GM18873 (cell line): ENCODE data around the gene VWA5B1.

Experiments used
- ATAC-seq: cut with Tn5 transposase; IDR thresholded peaks from one replicate; pipeline ENCODE4 v1.9.1; 2021; ENCODE audit warnings: mild to moderate bottlenecking, moderate library complexity, moderate number of reproducible peaks; ENCODE audit not compliant: unreplicated experiment, low FRiP score

VWA5B1 gene

DNA sequence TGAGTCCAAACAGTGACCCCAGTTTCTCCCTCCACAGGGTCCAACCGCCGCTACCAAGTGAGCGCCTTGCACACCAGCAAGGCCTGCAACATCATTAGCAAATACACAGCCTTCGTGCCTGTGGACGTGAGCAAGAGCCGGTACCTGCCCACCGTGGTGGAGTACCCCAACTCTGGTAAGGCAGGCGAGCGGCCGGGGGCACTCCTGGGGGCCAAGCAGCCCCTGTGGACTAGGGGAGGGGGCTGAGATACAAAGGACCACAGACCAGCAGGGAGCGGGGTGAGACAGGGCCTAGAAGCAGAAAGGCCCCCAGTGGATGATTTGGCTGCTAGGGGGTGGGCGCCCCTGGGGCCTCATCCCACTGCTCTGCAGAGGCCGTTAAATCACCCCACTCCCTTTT lies 54.7 kb downstream of the VWA5B1 start:
- ATAC-seq, result no peak

DNA sequence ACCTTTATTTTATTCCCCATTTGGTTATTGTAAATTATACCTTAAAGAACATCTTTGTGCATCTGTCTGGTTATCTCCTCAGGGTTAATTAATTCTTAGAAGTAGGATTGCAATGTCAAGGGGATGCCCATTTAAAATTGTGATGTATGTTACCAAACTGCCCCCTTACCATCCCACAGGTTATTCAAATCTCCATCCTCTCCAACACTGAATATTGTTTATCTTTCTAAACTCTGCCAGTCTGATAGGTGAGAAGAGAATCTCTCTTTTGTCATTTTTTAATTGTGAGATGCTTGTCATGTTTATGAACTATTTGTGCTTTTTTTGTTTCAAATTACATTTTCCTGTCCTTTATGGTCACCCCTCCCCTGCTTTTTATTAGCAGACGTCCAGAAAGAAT lies 55.8 kb downstream of the VWA5B1 start:
- ATAC-seq, result no peak

DNA sequence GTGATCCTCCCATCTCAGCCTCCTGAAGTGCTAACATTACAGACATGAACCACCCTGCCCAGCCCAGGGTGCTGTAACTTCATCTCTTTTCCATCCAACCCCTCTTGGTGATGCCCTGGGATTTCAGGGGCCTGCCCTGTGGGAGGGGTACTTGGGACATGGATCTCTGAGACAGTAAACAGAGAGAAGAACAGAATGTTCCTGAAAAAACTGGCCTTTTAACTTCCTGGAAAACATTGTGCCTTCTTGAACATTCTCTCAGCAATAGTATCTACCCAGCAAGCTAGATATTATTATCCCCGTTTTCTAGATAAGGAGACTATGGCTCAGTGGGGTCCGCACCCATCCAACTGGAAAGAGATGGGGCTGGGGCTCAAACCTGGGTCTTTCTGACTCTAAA lies 57.0 kb downstream of the VWA5B1 start:
- ATAC-seq, result no peak

DNA sequence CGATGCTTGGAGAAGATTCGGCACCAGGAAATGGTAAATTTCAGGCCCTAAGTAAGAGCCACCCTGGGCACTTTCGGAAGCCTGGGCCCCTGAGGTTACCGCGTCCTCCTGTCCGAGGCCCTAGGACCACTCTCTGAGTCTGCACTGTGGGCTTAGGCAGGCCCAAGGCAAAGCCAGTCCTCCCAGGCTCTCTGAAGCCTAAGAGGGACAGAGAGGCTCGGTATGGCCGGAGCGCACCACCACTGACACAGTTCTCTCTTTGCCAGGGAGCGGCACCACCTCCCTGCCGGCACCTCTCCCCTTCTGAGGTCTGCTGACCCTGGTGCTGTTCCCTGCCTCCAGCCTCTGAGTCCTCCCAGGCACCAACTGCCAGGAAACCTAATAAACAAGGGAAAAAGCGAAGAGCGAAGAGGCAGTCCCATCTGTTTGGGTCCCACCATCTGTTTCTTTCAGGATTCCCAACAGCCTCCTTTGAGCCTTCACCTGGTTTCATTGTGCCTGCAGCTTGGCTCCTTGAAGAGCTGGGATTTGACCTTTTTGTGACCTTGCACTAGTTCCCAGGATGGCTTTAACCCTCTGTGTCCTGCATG lies 57.7 kb downstream of the VWA5B1 start:
- ATAC-seq, result no peak

DNA sequence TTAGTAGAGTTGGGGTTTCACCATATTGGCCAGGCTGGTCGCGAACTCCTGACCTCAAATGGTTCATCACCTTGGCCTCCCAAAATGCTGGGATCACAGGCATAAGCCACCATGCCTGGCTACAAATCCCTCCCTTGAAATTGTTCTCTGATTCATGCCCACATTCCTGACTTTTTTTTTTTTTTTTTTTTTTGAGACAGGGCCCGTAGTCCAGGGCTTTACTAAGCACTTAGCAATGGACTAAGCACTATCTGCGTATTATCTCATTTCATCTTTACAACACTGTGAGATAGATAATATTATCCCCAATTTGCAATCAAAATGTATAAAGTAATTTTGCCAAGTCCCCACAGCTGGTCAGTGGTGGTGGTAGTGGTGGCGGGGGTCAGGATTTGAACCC lies 58.9 kb downstream of the VWA5B1 start:
- ATAC-seq, result no peak

DNA sequence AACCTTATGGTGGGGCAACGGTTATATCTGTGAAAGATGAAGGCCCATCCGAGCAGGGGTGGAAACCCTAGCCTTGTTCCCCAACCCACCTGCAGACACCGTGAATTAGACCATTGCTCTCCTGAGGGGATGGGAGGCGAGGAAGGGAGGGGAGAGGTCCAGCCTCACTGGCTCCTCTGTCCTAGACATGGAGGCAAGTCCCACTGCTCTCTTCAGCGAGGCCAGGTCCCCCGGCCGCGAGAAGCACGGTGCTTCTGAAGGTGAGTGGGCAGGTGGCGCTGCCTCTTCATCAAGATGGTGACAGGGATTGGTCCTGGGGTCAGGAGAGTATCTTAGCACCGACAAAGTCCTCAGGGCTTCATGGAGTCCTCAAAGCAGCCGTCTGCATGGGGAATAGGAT lies 59.3 kb downstream of the VWA5B1 start:
- ATAC-seq, result no peak

DNA sequence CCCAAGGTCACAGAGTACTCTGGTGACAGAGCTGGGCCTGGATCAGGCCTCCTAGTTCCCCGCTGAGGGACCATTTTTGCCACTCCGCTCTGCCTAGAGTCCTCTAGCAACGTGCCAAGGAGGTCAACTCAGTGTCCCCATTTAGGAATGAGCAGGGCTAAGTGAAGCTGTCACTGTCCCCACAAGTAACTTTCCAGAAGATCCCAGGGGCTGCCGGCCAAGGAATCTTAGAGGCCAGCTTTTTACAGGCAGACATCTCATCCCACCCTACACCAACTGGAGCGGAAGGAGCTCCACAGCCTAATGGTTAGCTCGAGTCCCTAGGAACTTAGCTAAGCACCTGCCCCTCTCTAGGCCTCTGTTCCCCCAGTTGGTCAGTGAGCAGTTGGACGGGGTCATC lies 59.7 kb downstream of the VWA5B1 start:
- no peak for ATAC-seq

DNA sequence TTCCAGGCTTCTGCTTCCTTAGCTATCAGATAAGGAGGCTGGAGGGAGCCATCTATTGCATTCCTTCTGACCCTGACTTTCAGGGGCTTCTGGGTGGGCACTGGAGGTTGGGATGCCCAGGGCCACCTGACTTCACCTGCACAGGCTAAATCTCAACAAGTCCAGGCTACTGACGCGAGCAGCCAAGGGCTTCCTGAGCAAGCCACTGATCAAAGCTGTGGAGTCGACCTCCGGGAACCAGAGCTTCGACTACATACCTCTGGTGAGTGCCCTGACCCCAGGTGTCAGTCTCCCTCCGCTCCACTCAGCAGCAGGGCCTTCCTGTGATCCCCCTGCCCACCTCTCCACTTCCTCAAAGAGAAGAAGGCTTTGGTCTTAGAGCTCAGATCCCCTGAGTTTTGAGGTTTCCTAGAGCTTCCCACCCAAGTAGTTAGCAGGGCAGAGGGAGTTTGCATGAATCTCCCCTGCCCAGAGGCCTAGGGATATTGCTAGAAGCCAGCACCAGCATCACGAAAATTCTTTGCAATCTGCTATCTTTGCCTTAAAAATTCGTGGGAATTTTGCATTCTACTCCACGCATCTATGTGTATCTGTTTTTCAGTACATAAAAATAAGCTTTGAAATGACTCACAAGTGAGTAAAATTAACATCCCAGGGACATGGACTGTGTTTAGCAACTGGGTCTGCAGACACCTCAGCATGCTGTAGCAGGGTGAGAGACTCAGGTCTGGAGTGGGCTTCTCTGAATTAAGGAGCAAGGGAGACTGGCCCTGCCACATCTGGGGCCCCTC lies 61.4 kb downstream of the VWA5B1 start:
- ATAC-seq, result no peak

DNA sequence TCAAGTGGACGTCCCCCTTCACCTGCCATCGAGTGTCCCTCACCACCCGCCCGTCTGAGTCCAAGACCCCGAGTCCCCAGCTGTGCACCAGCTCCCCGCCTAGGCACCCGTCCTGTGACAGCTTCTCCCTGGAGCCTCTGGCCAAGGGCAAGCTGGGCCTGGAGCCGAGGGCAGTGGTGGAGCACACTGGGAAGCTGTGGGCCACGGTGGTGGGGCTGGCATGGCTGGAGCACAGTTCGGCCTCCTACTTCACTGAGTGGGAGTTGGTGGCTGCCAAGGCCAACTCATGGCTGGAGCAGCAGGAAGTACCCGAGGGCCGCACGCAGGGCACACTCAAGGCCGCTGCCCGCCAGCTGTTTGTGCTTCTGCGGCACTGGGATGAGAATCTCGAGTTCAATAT lies 63.2 kb downstream of the VWA5B1 start:
- no peak for ATAC-seq

DNA sequence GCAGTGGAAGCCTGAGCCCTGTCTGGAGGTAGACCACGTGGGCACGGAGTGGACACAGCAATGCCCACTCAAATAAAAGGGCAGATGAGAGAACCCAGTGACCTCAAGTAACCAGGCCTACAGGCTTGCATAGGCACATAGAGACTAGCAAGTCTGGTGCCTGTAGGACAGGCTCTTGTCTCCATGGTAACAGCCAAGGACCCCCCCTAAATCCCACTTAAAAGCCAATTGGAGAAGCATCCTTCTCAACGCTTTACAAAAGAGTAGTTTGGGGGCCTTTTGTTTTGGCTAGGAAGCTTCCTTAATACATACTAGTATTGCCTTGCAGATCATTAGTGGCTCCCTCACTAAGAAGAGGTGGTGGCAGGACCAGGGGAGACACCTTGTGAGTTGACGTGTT lies 63.9 kb downstream of the VWA5B1 start:
- no peak for ATAC-seq

DNA sequence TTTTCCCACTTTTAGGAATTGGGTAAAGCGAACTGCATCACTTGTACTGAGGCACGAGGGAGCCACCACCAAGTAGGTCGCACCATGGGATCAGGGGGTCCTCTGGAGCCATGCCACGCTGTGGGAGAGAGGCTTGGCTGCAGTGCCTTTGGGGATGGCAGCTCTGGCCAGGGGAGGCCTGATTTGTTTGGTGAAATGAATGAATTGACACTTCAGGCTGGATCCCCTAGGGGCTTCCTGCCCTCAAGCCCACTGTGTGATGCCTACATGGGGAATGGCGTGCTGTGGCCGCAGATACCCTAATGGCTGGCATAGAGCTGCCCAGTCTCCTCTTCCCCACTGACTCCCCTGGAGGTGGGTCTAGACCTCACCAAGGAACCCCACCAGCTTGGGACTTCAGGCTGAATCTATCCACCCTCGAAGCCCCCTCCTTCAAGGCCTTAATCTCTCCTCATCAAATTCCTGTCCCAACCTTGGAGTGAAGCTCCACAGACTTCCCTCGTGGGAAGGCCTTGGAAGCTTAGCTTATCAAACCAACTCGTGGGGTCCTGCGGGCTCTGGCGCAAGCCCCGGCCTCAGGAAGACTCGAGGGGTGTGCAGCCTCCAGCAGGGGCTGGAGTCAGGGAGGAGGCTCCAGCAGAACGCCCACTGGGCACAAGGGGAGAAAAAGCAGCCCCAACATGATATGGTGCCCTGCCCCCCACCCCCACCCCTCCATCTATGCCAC lies 64.6 kb downstream of the VWA5B1 start:
- ATAC-seq, result no peak

DNA sequence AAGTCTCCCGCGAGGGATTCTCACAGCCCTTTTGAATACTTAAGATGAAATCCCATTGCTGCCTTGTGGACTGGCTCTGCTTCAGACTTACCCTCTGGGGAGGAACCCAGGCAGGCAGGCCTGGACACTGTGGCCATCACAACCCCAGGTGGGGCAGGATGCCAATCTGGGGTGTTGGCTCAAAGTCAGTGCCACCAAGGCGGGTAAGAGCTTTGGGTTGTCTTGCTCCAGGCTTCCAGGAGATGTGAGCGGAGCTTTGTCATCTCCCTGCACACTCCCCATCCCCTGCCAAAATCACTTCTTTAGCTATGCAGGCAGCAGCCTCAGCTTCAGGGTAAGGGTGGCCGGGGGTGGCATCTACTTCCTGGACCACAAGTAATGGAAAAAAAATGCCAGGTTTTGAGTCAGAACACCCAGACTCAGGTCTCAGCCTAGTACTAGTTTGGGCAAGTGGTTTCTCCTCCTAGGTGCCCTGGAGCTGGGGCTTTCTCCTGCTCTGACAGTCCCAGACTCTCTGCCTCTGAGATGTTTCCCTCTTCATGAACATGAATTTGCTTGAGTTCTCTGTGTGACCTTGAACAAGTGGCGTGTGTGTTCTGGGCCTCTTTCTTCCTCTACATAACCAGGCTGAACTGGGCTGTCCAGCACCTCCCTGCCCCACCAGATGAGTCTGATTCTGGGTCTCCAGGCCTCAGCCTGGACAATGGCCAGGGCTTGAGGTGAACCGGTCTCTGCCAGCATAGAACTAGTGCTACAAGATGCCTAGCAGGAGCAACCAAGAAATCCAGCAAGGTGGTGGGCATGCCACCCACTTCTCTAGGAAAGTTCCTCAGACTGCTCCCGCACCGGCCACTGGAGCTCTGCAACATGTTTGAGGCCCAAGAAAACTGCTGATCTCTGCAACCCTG lies 65.4 kb downstream of the VWA5B1 start:
- ATAC-seq, result no peak

DNA sequence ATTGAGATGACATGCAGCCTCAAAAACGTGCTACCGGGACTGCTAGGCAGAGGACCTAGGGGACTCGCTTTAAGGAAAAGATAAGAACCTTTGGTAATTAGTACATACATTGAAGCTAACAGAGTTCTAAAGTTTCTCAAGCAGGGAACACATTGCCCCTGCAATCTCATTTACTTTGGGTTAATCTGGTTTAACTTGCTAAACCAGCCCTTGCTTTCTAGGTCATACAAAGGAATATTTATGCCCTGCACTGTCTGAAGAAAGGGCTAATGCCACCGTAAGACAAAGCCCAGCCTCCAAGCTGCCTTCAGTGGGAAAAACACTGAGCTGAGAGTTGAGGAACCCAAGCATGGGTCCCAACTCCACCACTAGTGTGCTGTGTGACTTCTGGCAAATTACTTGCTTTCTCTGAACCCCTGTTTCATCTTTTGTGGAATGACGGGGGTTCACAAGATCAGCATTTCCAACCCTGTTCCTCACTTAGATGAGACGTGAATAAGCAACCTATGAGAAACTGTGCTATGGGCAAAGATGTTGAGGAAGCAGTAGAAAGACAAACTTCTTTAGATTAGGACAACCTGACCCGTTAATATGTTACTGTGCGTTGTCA lies 66.3 kb downstream of the VWA5B1 start:
- ATAC-seq, result no peak

DNA sequence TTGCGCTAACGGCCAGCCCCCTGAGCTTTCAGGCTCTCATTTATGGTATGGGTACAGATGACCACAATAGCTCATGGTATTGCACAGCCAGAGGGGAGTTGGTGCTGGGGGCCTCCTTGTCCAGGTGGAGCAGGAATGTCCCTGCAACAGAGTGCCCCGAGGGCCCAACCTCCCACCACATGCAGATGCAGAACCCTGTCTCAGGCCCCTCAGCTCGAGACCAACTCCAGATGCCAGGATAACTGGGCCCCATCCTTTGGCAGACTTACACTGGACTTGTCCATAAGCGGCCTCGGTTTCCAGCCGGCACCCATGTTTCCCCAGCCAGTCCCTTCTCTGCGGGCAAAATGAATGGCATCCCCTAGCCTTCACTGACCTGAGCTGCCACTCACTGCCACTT lies 67.1 kb downstream of the VWA5B1 start:
- ATAC-seq, result no peak

DNA sequence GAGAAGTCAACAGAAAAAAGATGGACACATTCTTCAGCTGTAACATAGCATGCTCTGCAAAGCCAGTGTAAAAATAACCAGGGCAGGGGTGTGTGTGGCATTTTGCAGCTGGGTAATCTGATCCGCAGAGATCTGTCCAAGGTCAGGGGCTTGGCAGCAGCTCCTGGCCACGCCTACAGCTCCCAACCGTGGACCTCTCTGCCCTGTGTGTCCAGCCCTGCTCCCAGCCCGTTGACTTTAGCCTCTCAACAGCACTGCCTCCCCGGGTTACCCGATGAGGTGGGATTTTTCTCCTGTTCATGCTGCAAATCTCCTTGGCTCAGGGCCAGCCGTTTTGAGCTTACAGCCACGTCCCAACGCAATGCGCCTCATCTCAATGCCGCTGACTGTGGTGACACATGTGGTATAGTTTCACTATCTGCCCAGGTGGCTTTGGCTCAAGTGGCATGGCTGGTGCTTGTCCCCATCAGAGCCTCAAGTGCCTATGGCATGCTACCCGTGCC lies 68.1 kb downstream of the VWA5B1 start:
- ATAC-seq, result no peak

DNA sequence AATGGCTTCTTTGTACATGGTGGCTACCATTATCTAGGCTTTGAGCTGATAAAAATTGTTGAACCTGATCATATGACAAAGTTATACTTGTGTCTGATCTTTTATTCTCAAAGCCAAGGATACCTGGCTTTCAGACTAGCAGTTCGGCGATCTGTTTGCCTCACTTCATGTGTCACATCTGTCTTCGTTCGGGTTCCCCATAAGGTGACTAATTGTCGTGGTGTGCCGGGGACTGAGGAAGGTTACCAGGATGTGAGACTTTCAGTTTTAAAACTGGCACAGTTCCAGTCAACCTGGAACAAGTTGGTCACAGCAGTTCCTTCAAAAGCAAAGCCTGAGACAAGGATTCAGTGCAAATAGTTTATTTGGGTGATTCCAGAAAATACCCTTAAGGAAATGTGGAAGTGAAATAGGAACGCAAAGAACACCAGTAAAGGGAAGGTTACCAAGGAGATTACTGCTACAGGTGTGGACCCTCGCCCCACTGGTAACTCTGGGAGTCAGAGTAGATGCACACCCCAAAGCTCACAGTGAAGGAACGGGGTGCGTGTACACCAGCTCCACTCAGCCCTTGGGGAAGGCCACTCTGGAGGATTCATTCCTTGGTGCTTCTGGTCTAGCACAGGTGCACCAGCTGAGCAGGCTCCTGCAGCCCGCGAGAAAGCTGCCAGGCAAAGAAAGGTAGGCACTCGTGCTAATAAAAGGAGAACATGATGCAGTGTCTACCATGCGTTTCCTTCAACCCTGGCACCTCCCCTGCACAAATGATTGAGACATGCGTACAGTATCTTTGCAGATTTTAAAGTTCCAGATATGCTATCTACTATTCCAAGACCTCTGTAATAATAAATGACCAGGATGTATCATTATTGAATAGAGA lies 69.0 kb downstream of the VWA5B1 start:
- no peak for ATAC-seq

DNA sequence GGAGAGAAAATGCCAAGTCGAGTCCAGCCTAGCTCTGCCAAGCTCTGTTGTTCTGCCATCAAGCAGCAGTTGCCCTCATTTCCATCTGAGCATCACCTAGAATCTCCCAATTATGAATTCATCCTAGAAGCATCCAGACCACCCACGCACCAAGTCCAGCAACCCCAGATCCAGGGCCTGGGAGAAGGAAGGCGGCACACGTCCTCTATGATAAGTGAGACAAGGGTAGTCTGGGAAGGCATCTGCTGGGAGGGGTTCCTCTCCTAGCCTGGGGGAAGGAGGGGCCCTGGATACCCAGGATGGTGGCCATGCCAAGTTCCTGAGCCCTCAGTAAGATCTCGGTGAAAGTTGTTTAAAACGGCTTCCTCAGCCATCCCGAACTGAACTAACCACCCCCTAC lies 70.7 kb downstream of the VWA5B1 start:
- ATAC-seq, result no peak

DNA sequence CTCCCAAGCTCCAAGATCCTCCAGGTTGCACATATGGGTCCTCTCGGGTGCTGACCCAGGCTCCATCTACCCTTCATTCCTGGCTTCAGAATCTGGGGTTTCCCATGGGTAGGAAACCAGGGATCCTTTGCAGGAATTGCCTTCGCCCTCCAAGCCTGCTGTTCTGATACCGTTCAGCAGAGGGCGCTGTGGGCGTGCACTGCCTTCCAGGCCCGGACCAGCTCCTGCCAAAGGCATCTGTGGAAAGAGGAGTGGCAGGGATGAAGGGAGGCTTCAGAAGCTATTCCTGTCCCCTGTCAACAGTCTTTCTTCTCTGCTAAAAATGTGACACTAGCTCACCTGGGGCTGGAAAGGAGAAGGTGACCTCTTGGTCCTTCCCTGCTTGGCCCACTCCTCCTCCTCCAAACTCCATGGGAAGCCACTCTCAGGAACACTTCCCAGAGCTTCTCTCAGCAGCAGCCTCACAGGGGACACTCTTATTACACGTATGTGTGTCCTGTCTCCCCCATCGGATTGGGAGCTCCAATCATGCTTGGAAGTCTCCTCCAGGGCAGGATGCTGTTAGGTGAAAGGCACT lies 71.2 kb downstream of the VWA5B1 start:
- no peak for ATAC-seq

DNA sequence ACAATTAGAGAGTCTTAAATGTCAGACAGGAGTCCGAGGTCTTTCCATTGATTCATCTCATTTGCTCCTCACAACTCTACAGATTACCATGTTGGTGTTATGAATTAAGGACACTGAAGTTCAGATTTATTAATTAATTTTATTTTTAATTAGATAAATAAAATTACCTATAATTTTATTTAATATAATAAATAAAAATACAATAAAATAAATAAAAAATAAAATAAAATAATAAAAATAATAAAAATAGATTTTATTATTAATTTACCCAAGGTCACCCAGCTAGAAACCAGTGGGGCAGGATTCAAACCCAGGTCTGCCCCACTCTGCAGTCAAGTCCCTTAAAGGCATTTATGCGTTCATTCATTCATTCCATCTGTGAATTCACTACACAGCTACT lies 72.2 kb downstream of the VWA5B1 start:
- no peak for ATAC-seq
